ENCODE data around the gene LYZ.
"Not testable (repeated sequence)": the region's sequence is repeated elsewhere in the genome, so short reads cannot be mapped to it uniquely, and the experiment has no call there.

Gene LYZ

DNA sequence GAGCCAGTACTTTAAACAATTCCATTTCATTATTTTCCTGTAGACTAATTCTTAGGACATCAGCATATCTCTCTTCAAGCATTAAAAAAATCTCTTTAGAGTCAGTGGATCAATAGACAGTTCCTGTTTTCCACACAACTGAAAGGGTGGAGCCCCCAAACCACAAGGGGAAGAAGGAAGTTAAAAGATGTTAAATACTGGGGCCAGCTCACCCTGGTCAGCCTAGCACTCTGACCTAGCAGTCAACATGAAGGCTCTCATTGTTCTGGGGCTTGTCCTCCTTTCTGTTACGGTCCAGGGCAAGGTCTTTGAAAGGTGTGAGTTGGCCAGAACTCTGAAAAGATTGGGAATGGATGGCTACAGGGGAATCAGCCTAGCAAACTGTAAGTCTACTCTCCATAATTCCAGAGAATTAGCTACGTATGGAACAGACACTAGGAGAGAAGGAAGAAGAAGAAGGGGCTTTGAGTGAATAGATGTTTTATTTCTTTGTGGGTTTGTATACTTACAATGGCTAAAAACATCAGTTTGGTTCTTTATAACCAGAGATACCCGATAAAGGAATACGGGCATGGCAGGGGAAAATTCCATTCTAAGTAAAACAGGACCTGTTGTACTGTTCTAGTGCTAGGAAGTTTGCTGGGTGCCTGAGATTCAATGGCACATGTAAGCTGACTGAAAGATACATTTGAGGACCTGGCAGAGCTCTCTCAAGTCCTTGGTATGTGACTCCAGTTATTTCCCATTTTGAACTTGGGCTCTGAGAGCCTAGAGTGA lies at the start of gene LYZ:
Gene LYZ (plus strand): TSS at position 220 of the 777 bp plus-strand sequence. CDS start 28 bp downstream, at position 248.
- in situ Hi-C loops (cut with HindIII; ENCODE audit: low pct_unique_long_range_greater_than_20kb, low sequenced_read_pairs), result no loop called here
- no peak for DNase-seq (ENCODE audit: low read depth in 1 of 2, low spot score in 1 of 2)
- TF ChIP-seq JUND (IDR thresholded peaks at IDR 0.05; ENCODE audit: low read depth), result no peak

DNA sequence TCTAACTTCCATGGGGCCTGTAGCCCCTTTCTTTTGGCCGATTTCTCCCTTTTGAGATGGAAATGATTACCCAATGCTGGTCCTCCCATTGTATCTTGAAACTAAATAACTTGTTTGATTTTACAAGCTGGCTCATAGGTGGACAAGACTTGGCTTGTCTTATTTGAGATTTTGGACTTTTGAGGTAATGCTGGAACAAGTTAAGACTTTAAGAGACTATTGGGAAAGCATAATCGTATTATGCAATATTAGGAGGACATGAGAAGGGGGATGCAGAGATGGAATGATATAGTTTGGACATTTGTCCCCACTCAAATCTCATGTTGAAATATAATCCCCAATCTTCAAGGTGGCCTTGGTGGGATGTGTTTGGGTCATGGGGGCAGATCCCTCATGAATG lies 49.2 kb upstream of the LYZ start:
- DNase-seq (ENCODE audit: low read depth in 1 of 2, low spot score in 1 of 2), result no peak
- TF ChIP-seq JUND (IDR thresholded peaks at IDR 0.05; ENCODE audit: low read depth), result no peak
- in situ Hi-C loops (cut with HindIII; ENCODE audit: low pct_unique_long_range_greater_than_20kb, low sequenced_read_pairs), result no loop called here

- in situ Hi-C loops (cut with HindIII; ENCODE audit: low pct_unique_long_range_greater_than_20kb, low sequenced_read_pairs), result no loop called here
- no peak for DNase-seq (ENCODE audit: low read depth in 1 of 2, low spot score in 1 of 2)
- TF ChIP-seq JUND (IDR thresholded peaks at IDR 0.05; ENCODE audit: low read depth), result no peak
Measured at GRCh38 chr12:69304284-69304683, 43.9 kb upstream of the LYZ start.

- no peak for DNase-seq (ENCODE audit: low read depth in 1 of 2, low spot score in 1 of 2)
- no peak for TF ChIP-seq JUND (IDR thresholded peaks at IDR 0.05; ENCODE audit: low read depth)
- in situ Hi-C loops (cut with HindIII; ENCODE audit: low pct_unique_long_range_greater_than_20kb, low sequenced_read_pairs), result no loop called here
Measured at GRCh38 chr12:69309461-69309860, 38.7 kb upstream of the LYZ start.

GRCh38 chr12:69313209-69313608 lies 35.0 kb upstream of the LYZ start:
- no peak for TF ChIP-seq JUND (IDR thresholded peaks at IDR 0.05; ENCODE audit: low read depth)
- in situ Hi-C loops (cut with HindIII; ENCODE audit: low pct_unique_long_range_greater_than_20kb, low sequenced_read_pairs), result no loop called here
- no peak for DNase-seq (ENCODE audit: low read depth in 1 of 2, low spot score in 1 of 2)

- DNase-seq (ENCODE audit: low read depth in 1 of 2, low spot score in 1 of 2); in situ Hi-C loops (cut with HindIII; ENCODE audit: low pct_unique_long_range_greater_than_20kb, low sequenced_read_pairs): not testable (repeated sequence)
Measured at GRCh38 chr12:69316784-69317183, 31.4 kb upstream of the LYZ start.

DNA sequence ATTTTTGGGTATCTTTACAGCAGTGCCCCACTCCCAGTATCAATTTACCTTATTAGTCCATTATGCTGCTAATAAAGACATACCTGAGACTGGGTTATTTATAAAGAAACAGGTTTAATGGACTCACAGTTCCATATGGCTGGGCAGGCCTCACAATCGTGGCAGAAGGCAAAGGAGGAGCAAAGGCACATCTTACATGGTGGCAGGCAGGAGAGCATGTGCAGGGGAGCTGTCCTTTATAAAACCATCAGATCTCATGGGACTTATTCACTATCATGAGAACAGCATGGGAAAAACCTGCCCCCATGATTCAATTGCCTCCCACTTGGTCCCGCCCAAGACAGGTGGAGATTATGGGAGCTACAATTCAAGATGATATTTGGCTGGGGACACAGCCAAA lies 30.9 kb upstream of the LYZ start:
- in situ Hi-C loops (cut with HindIII; ENCODE audit: low pct_unique_long_range_greater_than_20kb, low sequenced_read_pairs); DNase-seq (ENCODE audit: low read depth in 1 of 2, low spot score in 1 of 2): not testable (repeated sequence)

DNA sequence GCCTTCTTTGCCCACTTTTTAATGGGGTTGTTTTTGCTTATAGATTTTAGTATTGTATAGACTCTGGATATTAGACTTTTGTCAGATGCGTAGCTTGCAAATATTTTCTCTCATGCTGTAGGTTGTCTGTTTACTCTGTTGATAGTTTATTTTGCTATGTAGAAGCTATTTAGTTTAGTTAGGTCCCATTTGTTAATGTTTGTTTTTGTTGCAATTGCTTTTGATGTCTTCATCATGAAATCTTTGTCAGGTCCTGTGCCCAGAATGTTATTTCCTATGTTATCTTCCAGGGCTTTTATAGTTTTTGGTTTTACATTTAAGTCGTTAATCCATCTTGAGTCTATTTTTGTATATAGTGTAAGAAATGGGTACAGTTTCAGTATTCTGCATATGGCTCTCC lies 30.0 kb upstream of the LYZ start:
- no peak for DNase-seq (ENCODE audit: low read depth in 1 of 2, low spot score in 1 of 2)
- TF ChIP-seq JUND (IDR thresholded peaks at IDR 0.05; ENCODE audit: low read depth), result no peak
- in situ Hi-C loops (cut with HindIII; ENCODE audit: low pct_unique_long_range_greater_than_20kb, low sequenced_read_pairs), result no loop called here

- in situ Hi-C loops (cut with HindIII; ENCODE audit: low pct_unique_long_range_greater_than_20kb, low sequenced_read_pairs), result no loop called here
- no peak for TF ChIP-seq JUND (IDR thresholded peaks at IDR 0.05; ENCODE audit: low read depth)
- no peak for DNase-seq (ENCODE audit: low read depth in 1 of 2, low spot score in 1 of 2)
Measured at GRCh38 chr12:69321351-69321750, 26.8 kb upstream of the LYZ start.

- no peak for DNase-seq (ENCODE audit: low read depth in 1 of 2, low spot score in 1 of 2)
- in situ Hi-C loops (cut with HindIII; ENCODE audit: low pct_unique_long_range_greater_than_20kb, low sequenced_read_pairs), result no loop called here
- TF ChIP-seq JUND (IDR thresholded peaks at IDR 0.05; ENCODE audit: low read depth), result no peak
Measured at GRCh38 chr12:69324797-69325466, 23.2 kb upstream of the LYZ start.

DNA sequence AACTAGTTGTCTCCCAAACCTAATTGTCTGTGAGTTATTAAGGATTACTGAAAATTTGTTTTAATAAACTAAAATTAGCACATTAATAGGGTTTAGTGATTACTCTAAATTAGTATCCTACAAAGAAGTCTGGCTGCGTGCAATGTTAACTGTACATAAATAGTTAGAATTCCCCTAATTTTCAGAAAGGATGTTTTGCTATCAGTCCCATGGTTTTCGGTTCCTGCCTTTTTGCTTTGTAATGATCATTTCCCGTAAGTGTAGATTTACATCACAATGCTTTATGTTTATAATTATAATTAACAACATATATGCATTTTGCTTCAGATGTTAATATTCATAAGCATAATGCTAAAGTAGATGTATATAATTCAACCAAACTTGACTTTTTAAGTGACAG lies 19.8 kb upstream of the LYZ start:
- in situ Hi-C loops (cut with HindIII; ENCODE audit: low pct_unique_long_range_greater_than_20kb, low sequenced_read_pairs), result no loop called here
- no peak for DNase-seq (ENCODE audit: low read depth in 1 of 2, low spot score in 1 of 2)
- TF ChIP-seq JUND (IDR thresholded peaks at IDR 0.05; ENCODE audit: low read depth), result no peak

DNA sequence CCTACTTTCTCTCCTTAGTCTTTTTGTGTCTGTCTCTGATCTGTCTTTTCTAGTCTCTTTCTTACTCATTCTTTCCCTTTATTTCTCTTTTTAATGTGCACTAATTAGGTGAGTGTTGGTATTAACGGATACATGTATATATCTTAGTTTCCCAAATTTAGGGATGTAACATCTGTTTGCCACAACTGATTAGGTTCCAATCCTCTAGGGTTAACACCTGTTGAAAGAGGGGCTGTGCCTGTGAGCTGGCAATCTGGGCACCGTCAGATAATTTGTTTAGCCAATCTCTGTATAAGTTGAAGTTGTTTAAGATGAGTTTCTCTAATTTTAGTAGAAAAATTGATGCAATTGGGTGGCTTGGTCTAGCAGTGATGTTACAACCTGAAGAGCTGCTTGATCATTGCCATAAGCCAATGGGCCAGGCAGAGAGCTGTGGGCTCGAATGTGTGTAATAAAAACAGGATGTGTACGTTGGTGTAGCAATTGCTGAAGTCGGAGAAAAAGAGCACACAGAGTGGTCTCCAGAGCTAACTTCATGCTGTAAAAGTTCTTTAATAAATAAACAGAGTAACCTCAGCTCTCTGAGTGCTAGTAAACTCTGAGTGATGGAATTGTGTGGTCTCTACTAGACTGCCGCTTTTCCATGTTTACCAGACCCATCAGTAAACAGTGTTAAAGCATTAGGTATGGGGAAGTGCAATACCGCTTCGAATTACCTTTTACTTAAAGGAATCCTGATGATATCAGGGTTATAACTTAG lies 18.3 kb upstream of the LYZ start:
- in situ Hi-C loops (cut with HindIII; ENCODE audit: low pct_unique_long_range_greater_than_20kb, low sequenced_read_pairs), result no loop called here
- no peak for TF ChIP-seq JUND (IDR thresholded peaks at IDR 0.05; ENCODE audit: low read depth)

More for the DNA sequence above, 18.3 kb upstream of the LYZ start:
- peak in 1 of 2 experiments; percentile 34 for DNase-seq (ENCODE audit: low read depth in 1 of 2, low spot score in 1 of 2)

All from T47D (cell line).